HepG2 (cell line): ENCODE results near the gene PSMG4. TPM values are rescaled to one million over a fixed set of nuclear protein-coding genes. Genes with fewer than 3 reads are reported as not detected.
A peak's percentile ranks its signal among the peaks of the same experiment; 100 is the strongest.
"Not testable (repeated sequence)": the region's sequence is repeated elsewhere in the genome, so short reads cannot be mapped to it uniquely, and the experiment has no call there.

Experiments
- ATAC-seq: fragments of 200-7000 bp; cut with Tn5 transposase; 3 replicates; pipeline ENCODE4 v1.9.1; 2020; ENCODE audit warnings: mild to moderate bottlenecking, moderate library complexity
- BruUV-seq: library from RNA; stranded (reverse); fragments of 400-500 nt; replicated peaks from 2 replicates; lab custom pipeline; 2021; lab: Mats Ljungman, UMichigan
- CTCF ChIA-PET: fragments of 300-600 bp; formaldehyde crosslinking; extraction: SDS; loops from one replicate; lab custom pipeline; 2021; ENCODE audit warnings: low total read pairs, inconsistent platforms, low intra/inter-chr PET ratio; lab: Yijun Ruan, JAX
- POLR2A ChIA-PET: fragments of 350-600 bp; sonication (Branson Sonifier 250); formaldehyde crosslinking; loops from one replicate; lab custom pipeline; 2020; ENCODE audit warnings: antibody characterized with exemption, inconsistent platforms; lab: Yijun Ruan, JAX
- DNase-seq: peaks from one replicate; pipeline ENCODE4 v3.0.0-alpha.2; 2015; ENCODE audit warnings: low spot score
- FAIRE-seq: peaks from 3 replicates; lab custom pipeline; 2011; peaks lifted over from hg19 to GRCh38; lab: Jason Lieb, UNC
- H2AFZ ChIP-seq: one replicate; pipeline ENCODE4 v1.6.1; 2011; ENCODE audit warnings: low read length, inconsistent platforms
- H3K27ac ChIP-seq: fragments of 300-600 bp; 3 replicates; pipeline ENCODE4 v1.8.0; 2011; ENCODE audit warnings: mixed run types, mild to moderate bottlenecking, mixed read lengths, low read length, inconsistent platforms; ENCODE audit not compliant: insufficient read depth; ENCODE audit errors: extremely low read length
- H3K27me3 ChIP-seq, 2 experiments: fragments of 200-600 bp in 1 of 2; 2 replicates in 1 of 2; 3 replicates in 1 of 2; pipeline versions ENCODE4 v1.6.0 to v1.8.0; 2011; ENCODE audit warnings: low read length in 2 of 2, mild to moderate bottlenecking in 2 of 2, moderate library complexity in 2 of 2, inconsistent platforms in 1 of 2; ENCODE audit not compliant: insufficient read depth in 2 of 2, control insufficient read depth in 1 of 2
- H3K36me3 ChIP-seq, 2 experiments: fragments of 200-600 bp in 1 of 2; replicated peaks in 1 of 2; 2 replicates in 1 of 2; 3 replicates in 1 of 2; pipeline versions ENCODE4 v1.5.1 to v1.8.0; 2011; ENCODE audit warnings: low read length in 2 of 2, inconsistent platforms in 1 of 2; ENCODE audit not compliant: insufficient read depth in 2 of 2, control insufficient read depth in 1 of 2
- H3K4me1 ChIP-seq: 2 replicates; pipeline ENCODE4 v1.5.1; 2012; ENCODE audit warnings: low read length, inconsistent platforms; ENCODE audit not compliant: insufficient read depth
- H3K4me2 ChIP-seq: 2 replicates; pipeline ENCODE4 v1.6.0; 2011; ENCODE audit warnings: low read depth, low read length, inconsistent platforms
- H3K4me3 ChIP-seq, 3 experiments: fragments of 200-600 bp in 1 of 3; sonication (generic), shearing (Covaris generic) in 1 of 3; replicated peaks in 1 of 3; 2 replicates each; pipeline ENCODE4 v1.5.1; 2011 to 2016; ENCODE audit warnings: low read length in 3 of 3, inconsistent platforms in 2 of 3, low read depth in 2 of 3, mild to moderate bottlenecking in 2 of 3, control low read depth in 1 of 3, mixed read lengths in 1 of 3; ENCODE audit not compliant: insufficient read depth in 1 of 3
- H3K79me2 ChIP-seq: one replicate; pipeline ENCODE4 v1.6.1; 2011; ENCODE audit warnings: low read length, inconsistent platforms; ENCODE audit not compliant: insufficient read depth
- H3K9ac ChIP-seq: 2 replicates; pipeline ENCODE4 v1.6.0; 2011; ENCODE audit warnings: mild to moderate bottlenecking, low read depth, low read length, inconsistent platforms; ENCODE audit not compliant: insufficient read depth
- H3K9me3 ChIP-seq: 2 replicates; pipeline ENCODE4 v1.5.1; 2012; ENCODE audit warnings: mild to moderate bottlenecking, low read length
- H4K20me1 ChIP-seq: 2 replicates; pipeline ENCODE4 v1.6.0; 2011; ENCODE audit warnings: inconsistent platforms, mild to moderate bottlenecking, low read length, moderate library complexity; ENCODE audit not compliant: insufficient read depth
- ATF7 ChIP-seq, 2 experiments: fragments of 450-650 bp in 1 of 2; sonication (generic) in 1 of 2; formaldehyde crosslinking in 1 of 2; IDR thresholded peaks; 2 replicates each; pipeline versions ENCODE4 v1.4.0 to v1.6.1; 2016 to 2020; ENCODE audit warnings: antibody characterized with exemption in 1 of 2, mild to moderate bottlenecking in 1 of 2, missing genetic modification reagents in 1 of 2
- PAX8 ChIP-seq: sonication (generic); formaldehyde crosslinking; IDR thresholded peaks from 2 replicates; pipeline ENCODE4 v1.8.0; 2022; ENCODE audit warnings: mild to moderate bottlenecking, missing genetic modification reagents, borderline replicate concordance
- PLRG1 ChIP-seq: fragments of 450-650 bp; conservative IDR thresholded peaks from 2 replicates; pipeline ENCODE4 v1.6.1; 2016
- RORA ChIP-seq: sonication (generic); formaldehyde crosslinking; IDR thresholded peaks from 2 replicates; pipeline ENCODE4 v1.5.0; 2020; ENCODE audit warnings: mild to moderate bottlenecking, missing genetic modification reagents, moderate library complexity
- SAFB2 ChIP-seq: sonication (generic); formaldehyde crosslinking; IDR thresholded peaks from 2 replicates; pipeline ENCODE4 v1.5.1; 2020; ENCODE audit warnings: missing genetic modification reagents, low read depth, mild to moderate bottlenecking, borderline replicate concordance
- ZNF12 ChIP-seq: sonication (generic); formaldehyde crosslinking; IDR thresholded peaks from 2 replicates; pipeline ENCODE4 v1.5.0; 2020; ENCODE audit warnings: missing genetic modification reagents
- WGBS: methylation state at CpG from one replicate; pipeline ENCODE4 v1.1.6; 2017; ENCODE audit warnings: low lambda C conversion rate; 5-methylcytosine and 5-hydroxymethylcytosine counted together
- in situ Hi-C: cut with HindIII; loops from 2 replicates; pipeline ENCODE4 v1.10.0; 2017; ENCODE audit warnings: low pct_unique_long_range_greater_than_20kb; ENCODE audit not compliant: extremely low pct_ligation_motif_present
- intact Hi-C: fragments of 100-400 bp; cut with micrococcal nuclease; formaldehyde crosslinking; loops from one replicate; pipeline ENCODE4 v1.10.0; 2022; ENCODE audit not compliant: unreplicated experiment
- polyA plus RNA-seq, 8 experiments: library from polyadenylated mRNA; depleted of rRNA in 3 of 8; stranded (reverse) in 7 of 8; unstranded in 1 of 8; fragments of >200 nt; fragmentation: Illumina TruSeq in 4 of 8; extraction: Trizol in 4 of 8; gene quantifications; 2 replicates each; pipeline versions ENCODE4 v1.2.1 to v1.2.3, GENCODE V29; 2011 to 2016; ENCODE audit warnings: low read depth in 4 of 8, missing spikeins in 1 of 8, mixed read lengths in 1 of 8; ENCODE audit not compliant: insufficient read depth in 1 of 8
- total RNA-seq, 5 experiments: library from RNA; depleted of rRNA; stranded (reverse); fragments of >200 nt; fragmentation: Illumina TruSeq; extraction: Trizol; gene quantifications; 2 replicates each; pipeline ENCODE4 v1.2.3, GENCODE V29; 2016; ENCODE audit warnings: low read depth in 1 of 5
- TF ChIP-seq, protein P1 (sequence below): sonication (generic); formaldehyde crosslinking; IDR thresholded peaks from 2 replicates; pipeline ENCODE4 v1.4.0; 2020; ENCODE audit warnings: low read depth, mild to moderate bottlenecking, missing genetic modification reagents
- TF ChIP-seq, protein P2 (sequence below): sonication (generic); formaldehyde crosslinking; IDR thresholded peaks from 2 replicates; pipeline ENCODE4 v1.5.0; 2020; ENCODE audit warnings: mild to moderate bottlenecking, missing genetic modification reagents

The PSMG4 gene
- total and polyA plus RNA-seq, 2 of the 13 experiments (the other 11 are each of a cell fraction or from before 2014, with no cell fraction given) = 28.5 to 32.8 TPM

DNA sequence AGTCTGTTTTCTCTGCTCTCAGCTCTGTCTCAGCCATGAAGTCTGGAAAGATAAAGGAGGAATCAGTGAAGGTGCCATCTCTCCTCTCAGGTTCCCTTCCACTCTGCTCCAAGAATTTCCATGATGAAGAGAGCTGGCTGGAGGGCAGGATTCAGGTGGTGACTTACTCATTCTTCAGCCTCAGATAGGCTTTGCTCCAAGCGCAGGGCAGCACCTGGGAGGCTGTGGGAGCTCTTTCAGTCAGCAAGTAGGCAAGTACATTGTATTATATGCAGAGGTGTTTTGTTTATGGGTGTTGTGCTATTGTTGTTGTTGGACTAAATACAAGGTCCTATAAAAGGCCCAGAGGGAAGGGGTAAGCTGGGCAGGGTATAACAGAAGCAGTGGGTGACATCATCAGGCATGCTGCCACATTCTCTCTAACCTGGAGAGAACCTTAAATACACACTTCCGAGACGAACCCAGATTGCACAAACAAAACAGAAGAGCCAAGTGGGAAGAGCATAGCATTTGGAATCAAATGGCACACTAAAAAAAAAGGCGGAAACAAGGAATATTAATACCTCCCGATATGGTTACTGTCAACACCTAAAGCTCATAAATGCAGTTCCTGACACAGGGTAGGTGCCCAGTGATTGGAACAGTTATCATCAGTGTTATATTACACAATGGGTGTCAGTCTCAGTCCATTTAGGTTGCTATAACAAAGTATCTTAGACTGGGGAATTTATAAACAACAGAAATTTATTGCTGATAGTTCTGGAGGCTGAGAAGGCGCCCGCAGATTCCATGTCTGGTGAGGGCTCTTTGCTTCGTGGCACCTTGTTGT lies 14.5 kb upstream of the PSMG4 start (continued):
- TF ChIP-seq PAX8 (CRISPR knock-in tag) (no peak), ZNF12 (peak; percentile 89), SAFB2 (CRISPR knock-in tag) (no peak), RORA (CRISPR knock-in tag) (no peak), PLRG1 (no peak)
- TF ChIP-seq, protein P1, sequence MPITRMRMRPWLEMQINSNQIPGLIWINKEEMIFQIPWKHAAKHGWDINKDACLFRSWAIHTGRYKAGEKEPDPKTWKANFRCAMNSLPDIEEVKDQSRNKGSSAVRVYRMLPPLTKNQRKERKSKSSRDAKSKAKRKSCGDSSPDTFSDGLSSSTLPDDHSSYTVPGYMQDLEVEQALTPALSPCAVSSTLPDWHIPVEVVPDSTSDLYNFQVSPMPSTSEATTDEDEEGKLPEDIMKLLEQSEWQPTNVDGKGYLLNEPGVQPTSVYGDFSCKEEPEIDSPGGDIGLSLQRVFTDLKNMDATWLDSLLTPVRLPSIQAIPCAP (CRISPR knock-in tag) = no peak

DNA sequence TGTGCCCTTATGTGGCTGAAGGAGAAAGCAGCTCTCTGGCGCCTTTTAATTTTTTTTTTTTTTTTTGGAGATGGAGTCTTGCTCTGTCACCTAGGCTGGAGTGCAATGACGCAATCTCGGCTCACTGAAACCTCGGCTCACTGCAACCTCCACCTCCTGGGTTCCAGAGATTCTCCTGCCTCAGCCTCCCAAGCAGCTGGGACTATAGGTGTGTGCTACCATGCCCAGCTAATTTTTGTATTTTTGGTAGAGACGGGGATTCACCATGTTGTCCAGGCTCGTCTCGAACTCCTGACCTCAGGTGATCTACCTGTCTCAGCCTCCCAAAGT lies 13.9 kb upstream of the PSMG4 start:
- intact Hi-C loops = loop anchor here (5.0 kb wide), 2 partner anchors 37 to 247 kb away; partner anchors contain the start of gene NQO2
- TF ChIP-seq ATF7 (IDR thresholded peaks at IDR 0.05) = peak; percentile 22; the same call in 1 of the 2 replicates
- ATAC-seq; DNase-seq; H3K79me2 ChIP-seq; H3K36me3 ChIP-seq; CTCF ChIA-PET; H3K4me3 ChIP-seq; FAIRE-seq; BruUV-seq; H3K4me2 ChIP-seq; H3K9ac ChIP-seq; H3K27ac ChIP-seq; H4K20me1 ChIP-seq; H2AFZ ChIP-seq; H3K9me3 ChIP-seq; TF ChIP-seq ATF7 (CRISPR knock-in tag; IDR thresholded peaks at IDR 0.05): not testable (repeated sequence)
- TF ChIP-seq, protein P2, sequence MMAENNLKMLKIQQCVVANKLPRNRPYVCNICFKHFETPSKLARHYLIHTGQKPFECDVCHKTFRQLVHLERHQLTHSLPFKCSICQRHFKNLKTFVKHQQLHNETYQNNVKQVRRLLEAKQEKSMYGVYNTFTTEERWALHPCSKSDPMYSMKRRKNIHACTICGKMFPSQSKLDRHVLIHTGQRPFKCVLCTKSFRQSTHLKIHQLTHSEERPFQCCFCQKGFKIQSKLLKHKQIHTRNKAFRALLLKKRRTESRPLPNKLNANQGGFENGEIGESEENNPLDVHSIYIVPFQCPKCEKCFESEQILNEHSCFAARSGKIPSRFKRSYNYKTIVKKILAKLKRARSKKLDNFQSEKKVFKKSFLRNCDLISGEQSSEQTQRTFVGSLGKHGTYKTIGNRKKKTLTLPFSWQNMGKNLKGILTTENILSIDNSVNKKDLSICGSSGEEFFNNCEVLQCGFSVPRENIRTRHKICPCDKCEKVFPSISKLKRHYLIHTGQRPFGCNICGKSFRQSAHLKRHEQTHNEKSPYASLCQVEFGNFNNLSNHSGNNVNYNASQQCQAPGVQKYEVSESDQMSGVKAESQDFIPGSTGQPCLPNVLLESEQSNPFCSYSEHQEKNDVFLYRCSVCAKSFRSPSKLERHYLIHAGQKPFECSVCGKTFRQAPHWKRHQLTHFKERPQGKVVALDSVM (CRISPR knock-in tag) = peak; percentile 69
- in situ Hi-C loops = loop anchor here (5.0 kb wide), 1 partner anchor 107 kb away; no protein-coding TSS in a partner anchor
- POLR2A ChIA-PET = interaction anchor here (1.0 to 1.2 kb wide), 2 partner anchors 13 to 82 kb away, joined by 4 read pairs; no protein-coding TSS in a partner anchor
- H3K27me3 ChIP-seq = peaks cover 9 to 45% of the 10 kb centered on the region in 2 experiments; a peak in 3 of 5 replicates
- 56% methylated on average over 7 of the region's 7 CpGs for WGBS
- peaks cover 42% of the 10 kb centered on the region for H3K4me1 ChIP-seq
